Right ventricle myocardium superior (tissue), 1 donor: Measurements from ENCODE around the gene SDSL. TPM values are rescaled to one million over a fixed set of nuclear protein-coding genes. Genes with fewer than 3 reads are reported as not detected.
A peak's percentile ranks its signal among the peaks of the same experiment; 100 is the strongest.

Experiments used
- ATAC-seq: fragments of 200-7000 bp; cut with Tn5 transposase; one replicate; pipeline ENCODE4 v1.9.1; 2020; ENCODE audit warnings: mild to moderate bottlenecking; ENCODE audit not compliant: poor library complexity
- DNase-seq: peaks from one replicate; pipeline ENCODE4 v3.0.0-alpha.2; 2020
- intact Hi-C: fragments of 100-400 bp; cut with DNase I; formaldehyde crosslinking; loops from one replicate; pipeline ENCODE4 v1.11.2; 2022
- total RNA-seq: library from RNA; stranded (reverse); fragmentation: NEBNext Ultra II Directional; extraction: Animal tissue kit (Norgen Biotek cat#: 25700); gene quantifications from one replicate; pipeline ENCODE4 v1.2.1, GENCODE V29; 2021
- donor health status: DM: no; HTN: yes; CAD: no; lungs with severe emphysema.

Gene SDSL
- total RNA-seq, 1 donor from 2014 or later = 6.3 TPM

DNA sequence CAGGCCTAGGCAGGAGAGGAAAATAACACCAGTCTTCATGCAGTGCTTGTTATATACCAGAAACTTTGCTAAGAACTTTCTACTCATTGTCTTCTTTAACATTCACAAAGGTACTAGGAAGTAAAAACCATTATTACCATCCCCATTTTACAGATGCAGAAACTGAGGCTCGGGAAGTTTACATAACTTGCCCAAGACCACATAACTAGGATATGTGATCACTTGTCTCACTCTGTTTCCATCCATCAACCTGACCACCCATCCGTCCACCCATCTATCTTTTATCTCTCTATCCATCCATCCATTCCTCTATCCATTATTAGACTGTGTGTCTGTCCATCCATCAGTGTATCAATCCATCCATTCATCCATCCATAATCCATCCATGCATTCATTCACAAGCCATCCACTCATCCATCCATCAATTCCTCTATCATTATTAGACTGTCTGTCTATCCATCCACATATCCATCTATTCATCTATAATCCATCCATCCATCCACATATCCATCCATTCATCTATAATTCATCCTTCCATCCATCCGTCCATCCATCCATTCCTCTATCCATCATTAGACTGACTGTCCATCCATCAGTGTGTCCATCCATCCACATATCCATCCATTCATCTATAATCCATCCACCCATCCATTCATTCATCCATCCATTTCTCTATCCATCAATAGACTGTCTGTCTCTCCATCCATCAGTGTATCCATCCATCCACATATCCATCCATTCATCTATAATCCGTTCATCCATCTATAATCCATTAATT lies 16.5 kb downstream of the SDSL start:
- ATAC-seq (no peak), DNase-seq (no peak)
- intact Hi-C loops = no loop called here

DNA sequence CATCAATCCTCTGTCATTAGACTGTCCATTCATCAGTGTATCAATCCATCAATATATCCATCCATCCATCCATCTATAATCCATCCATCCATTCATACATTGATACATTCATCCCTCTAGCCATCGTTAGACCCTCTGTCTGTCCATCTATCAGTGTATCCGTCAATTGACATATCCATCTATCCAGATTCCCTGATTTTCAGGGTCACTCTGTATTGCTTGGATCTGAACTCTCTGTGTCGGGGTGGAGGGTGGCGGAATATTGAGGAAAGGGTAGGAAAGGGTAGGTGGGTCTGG lies 17.1 kb downstream of the SDSL start:
- ATAC-seq = no peak
- intact Hi-C loops = no loop called here
- DNase-seq = no peak

DNA sequence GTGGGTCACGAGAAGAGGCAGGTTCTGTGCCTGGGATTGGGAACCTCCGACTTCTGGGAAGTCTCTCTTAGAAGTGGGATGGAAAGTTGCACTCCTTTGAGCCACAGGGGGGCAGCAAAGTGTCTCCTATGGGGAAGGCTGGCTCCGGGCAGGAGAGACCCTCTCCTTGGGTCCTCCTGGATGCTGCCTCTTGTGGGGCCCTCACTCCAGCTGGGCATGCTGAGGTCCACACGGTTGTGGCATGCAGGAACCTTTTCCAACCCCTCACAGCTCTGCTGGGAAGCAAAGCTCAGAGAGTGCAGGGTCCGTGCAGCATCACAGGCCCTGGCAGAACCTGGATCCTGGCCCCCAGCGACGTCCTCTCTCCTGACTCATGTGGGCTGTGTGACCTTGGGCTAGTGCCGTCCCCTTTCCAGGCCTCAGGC lies 17.4 kb downstream of the SDSL start:
- ATAC-seq (peak; percentile 45), DNase-seq (no peak)
- intact Hi-C loops = no loop called here

DNA sequence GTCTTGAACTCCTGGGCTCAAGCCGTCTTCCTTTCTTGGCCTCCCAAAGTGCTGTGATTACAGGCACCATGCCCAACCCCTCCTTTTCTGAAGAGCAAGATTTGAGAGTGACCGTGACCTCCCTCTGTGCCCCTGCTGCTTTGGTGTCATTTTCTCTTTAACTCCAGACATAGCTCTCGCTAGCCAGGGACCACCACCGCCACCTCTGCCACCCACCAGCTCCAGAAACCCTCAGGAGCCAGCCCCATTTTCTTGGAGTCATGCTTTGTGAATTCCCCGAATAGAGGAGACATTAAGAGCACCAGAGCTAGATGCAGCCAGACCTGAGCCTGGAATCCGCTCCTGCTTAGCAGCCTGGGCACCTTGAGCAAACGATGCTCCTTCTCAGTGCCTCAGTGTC lies 18.2 kb downstream of the SDSL start:
- intact Hi-C loops = no loop called here

DNA sequence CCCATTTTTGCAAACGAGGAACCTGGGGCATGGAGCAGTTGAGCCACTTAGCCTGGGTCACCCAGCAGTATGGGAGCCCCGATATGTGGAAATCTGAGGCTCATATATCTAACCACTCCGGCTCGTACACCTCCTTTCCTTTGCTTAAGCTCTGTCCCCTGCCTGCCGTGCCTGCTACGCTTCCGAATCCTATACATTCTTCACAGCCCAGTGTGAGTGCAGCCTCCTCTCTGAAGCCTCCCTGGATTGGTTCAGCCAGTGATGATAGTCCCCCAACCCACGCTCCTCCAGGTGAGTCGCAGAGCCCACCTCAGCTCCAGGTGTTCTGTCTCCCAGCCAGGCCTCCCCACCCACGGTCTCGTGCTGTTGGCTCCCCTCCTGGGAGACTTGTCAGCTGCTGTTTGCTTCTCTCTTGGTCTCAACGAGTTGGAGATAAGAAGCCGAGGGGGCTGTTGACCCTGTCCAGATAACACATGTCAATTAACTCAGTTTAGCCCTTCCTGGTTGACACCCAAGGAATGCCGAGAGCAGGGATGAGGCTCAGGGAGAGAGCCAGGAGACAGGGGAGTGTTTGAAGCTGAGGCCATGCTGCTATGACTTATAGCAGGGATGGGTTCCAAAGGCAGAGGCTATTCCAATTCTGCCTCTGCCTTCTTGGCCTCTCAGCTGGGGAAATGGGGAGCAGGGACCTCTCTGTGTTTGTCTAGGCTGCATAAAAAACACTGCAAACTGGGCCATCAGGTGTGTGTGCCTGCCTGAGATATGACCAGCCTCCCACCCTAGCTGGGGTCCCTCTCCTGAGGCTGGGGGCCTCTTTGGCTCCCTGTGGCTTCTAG lies 19.0 kb downstream of the SDSL start:
- DNase-seq (no peak), ATAC-seq (no peak)
- intact Hi-C loops = no loop called here

More for the DNA sequence above, 18.2 kb downstream of the SDSL start:
- no peak for ATAC-seq
- DNase-seq = no peak

DNA sequence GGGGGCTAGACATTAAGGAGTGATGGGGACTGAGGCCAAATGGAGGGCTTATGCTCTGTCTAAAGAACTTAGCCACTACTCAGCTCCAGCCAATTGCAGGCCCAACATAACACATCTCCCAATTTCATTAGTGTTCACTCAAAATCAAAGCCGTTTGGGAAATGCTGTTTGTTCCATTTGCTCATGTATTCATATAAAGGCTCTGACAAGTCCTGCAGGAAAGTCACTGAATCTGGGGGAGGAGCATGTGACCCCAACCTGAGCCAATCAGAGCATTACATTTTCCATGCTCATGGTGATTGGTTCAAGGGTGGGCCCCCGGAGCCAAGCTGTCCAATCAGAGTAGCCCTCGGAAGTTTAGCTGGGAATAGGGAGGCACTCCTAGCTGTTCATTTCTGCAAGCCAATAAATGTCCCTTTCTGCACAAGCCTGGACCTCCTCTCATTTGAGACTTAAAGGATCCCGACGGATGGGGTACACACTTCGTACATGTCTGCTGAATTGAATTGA lies 20.9 kb downstream of the SDSL start:
- ATAC-seq = no peak
- no peak for DNase-seq
- intact Hi-C loops = no loop called here

DNA sequence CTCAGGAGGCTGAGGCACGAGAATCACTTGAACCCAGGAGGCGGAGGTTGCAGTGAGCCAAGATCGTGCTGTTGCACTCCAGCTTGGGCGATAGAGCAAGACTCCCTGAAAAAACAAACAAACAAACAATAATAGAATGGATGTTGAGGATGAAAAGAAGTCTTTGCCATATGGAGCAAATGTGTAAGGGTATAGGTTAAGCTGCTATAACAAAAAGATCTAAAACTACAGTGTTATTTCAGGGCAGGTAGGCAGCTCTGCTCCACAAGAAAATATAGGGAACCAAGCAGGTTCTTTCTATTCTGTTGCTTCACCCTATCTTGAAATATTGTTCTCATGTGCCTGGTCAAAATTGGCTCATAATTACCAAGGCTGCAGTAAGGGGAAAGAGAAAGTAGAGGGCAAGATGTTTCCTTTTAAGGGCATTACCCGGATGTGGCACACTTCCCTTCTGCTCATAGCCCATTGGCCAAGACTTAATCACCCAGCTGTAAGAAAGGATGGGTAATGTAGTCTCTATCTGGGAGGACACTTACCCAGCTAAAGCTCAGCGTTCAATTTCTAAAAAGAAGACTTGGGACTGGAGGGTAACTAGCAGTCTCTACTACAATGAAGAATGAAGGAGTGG lies 23.5 kb downstream of the SDSL start:
- intact Hi-C loops = no loop called here
- ATAC-seq = no peak
- DNase-seq = no peak

DNA sequence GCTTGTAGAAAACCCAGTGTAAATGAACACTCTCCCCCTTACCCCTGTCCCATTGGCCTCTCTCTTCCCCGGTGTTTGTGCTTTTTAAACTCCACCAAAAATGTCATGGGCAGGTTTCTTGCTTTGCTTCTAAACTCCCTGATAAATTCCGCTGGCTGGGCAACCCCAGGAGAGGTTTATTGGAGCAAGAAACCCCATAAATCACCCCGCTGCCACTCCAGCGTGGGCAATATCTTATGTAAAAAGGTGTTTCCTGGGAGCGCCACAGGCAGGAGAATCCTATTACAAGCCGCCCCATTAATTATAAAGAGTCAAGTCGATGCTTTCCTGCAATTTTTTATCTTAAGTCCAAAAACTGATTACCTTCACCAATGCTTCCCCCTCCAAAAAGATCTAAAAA lies 26.7 kb downstream of the SDSL start:
- no peak for ATAC-seq
- intact Hi-C loops = no loop called here

DNA sequence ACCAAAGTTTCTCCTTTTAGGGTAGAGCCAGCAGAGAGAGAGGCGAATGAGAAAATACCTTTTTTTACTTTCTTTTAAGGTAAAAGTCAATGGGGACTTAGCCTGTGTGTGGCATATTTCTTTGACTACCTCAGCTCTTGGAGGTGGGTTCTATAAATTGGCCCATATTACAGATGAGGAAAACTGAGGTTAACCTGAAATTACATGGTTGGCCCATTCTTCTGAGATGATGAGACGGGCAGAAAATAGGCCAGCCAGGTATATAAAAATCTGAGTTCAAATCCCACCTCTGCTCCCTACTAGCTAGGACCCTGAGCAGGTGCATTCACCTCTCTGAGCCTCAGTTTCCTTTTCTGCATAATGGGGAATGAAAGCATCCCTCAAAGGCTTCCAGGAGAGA lies 27.1 kb downstream of the SDSL start:
- intact Hi-C loops = no loop called here
- ATAC-seq (no peak), DNase-seq (no peak)

More for the DNA sequence above, 26.7 kb downstream of the SDSL start:
- no peak for DNase-seq

DNA sequence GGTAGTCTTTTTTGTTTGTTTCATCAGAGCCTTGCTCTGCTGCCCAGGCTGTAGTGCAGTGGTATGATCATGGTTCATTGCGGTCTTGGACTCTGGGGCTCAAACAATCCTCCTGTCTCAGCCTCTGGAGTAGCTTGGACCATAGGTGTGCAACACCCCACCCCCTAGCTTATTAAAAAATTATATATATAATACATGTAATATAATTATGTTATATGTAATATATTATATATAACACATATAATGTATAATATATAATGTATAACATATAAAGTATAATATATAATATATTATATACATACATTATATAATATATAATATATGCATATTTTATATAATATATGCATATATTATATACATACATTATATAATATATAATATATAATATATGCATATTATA lies 27.7 kb downstream of the SDSL start:
- ATAC-seq (no peak), DNase-seq (no peak)
- intact Hi-C loops = no loop called here

DNA sequence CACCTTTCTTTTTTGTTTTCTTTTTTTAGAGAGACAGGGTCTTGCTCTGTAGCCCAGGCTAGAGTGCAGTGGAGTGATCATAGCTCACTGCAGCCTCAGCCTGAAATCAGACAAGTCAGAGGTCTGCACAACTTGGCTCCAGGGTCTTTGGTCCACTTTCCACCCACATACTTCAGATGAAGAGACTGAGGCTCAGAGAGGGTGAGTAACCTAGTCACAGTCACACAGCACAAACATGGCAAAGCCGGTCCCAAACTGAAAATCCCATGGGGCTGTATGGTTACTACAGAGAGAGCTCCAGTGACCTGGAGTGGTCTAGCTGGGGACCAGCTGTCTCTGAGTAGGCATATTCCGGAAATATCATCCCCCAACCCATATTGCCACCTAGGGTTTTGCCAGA lies 30.3 kb downstream of the SDSL start:
- ATAC-seq = no peak
- DNase-seq = no peak
- intact Hi-C loops = no loop called here

DNA sequence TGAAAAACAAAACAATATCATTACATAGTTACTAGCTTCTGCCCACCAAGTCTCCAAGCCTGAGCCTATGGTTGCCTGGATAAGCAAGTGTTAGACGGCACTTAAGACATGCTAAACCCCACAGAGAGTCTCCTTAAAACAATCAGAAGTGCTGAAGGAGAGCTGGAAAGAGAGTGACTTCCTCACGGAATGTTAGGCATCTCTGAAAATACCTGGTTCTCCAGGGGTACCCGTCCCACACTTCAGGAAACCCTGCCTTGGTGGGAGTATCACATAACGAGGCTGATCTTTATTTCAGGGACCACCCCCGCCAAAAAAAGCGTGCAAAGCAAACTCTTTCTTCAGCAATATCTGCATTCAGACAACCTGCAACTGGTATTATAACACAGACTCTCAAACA lies 31.1 kb downstream of the SDSL start:
- DNase-seq (no peak), ATAC-seq (no peak)
- intact Hi-C loops = no loop called here

DNA sequence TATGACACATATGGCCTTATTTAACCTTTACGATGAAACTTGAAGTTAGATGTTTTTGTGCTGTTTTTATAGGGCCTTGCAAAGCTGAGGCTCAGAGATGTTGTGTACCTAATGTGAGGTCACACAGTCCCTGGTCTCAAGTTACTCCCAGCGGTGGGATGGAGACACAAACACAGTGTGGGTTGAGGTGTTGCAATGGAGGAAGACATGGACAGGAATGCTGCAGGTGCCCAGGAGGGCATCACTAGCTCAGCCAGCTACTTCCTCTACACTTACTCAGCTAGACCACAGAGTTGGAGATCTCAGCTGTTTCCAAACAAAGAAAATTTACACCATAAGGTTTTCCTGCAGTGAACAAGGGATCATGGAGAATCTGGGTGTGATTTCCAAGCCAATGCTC lies 34.0 kb downstream of the SDSL start:
- intact Hi-C loops = no loop called here
- DNase-seq = no peak
- ATAC-seq = no peak

DNA sequence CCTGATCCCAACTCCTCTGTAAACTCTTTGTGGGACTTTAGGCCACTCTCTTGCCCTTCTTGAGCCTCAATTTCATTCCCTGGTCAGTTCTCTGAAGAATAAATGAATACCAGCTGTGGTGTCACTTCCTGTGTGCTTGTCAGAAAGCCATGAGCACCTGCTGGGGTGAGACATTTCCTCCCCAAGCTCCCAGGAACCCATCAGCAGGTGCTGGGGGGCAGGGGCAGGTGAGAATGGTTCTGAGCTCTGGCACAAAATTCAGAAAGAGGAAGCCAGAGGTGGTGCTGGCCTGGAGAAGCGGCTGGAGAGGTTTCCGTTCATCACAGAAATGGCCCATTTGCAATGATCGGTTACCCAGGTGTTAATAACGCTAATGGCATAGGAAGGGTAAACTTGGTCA lies 34.6 kb downstream of the SDSL start:
- intact Hi-C loops = no loop called here
- ATAC-seq (no peak), DNase-seq (no peak)

DNA sequence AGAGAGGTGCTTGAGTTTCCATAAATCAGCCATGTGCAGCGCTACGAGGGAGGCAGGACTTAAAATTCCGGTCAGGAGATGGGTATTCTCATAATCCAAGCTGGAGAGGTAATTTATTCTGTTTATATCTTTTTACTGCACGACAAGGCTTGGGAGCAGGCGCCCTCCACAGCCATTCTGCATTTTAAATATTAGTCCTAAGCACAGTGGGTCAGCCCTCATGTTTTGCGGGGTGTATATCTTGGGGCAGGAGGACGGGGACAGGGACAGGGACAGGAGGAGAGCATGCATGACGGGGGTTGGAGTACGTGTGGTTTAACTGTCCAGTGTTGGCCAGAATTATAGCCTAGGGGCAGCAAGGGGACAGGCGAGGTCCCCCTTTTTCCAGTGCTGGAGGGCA lies 35.0 kb downstream of the SDSL start:
- intact Hi-C loops = no loop called here
- ATAC-seq (no peak), DNase-seq (no peak)

DNA sequence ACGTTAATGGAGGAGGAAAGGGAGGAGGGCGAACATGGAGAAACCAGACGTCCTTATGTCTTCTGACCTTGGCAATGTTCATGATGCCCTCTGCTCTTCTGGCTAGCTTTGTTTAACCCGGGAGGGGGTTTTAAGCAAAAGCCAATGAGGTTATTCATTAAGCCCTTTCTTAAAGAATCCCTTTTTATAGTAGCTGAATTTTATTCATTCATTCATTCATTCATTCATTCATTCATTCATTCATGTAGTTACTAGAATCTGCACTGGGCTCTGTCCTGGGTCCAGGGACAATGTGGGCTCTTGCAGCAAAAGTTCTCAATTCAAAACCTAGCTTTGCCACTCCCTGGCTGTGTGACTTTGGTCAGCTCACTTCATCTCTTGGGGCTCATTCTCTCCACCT lies 35.5 kb downstream of the SDSL start:
- intact Hi-C loops = no loop called here
- DNase-seq (no peak), ATAC-seq (no peak)

DNA sequence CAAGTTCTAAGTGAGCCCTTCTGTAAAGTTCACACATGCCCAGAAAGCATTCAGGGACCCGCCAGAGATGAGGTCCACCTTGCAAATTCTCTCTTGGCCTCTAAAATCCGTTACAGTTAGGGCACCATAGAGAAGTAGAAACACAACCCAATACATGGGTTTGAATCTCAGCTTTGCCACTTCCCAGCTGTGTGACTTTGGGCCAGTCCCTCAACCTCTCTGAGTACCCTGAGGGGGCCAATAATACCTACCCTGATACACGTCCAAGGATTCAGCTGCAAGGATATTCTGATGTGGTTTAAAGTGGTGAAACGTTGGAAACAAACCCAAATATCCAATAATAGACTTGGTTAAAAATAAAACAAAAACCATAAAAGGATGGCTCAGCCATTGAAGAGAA lies 37.8 kb downstream of the SDSL start:
- intact Hi-C loops = no loop called here
- no peak for DNase-seq
- ATAC-seq = no peak

DNA sequence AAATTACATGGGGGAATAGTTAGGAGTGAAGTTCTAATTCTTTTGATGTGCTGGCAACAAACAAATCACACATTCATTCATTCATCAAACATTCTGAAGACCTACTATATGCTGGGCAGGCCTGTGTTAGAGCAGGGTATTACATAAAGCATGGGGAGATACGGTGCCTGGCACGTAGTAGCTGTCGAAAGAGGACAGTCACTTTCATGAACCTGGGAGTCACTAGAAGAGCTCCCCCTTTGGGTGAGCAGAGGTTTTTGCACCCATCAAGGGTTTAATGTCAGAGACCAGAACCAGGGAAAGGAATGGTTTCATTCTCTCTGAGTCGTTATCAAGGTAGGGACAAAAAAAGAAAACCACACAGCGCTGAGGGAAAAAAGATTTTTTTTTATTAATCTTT lies 39.5 kb downstream of the SDSL start:
- intact Hi-C loops = loop anchor here (2.0 kb wide), 1 partner anchor 451 kb away; no protein-coding TSS in a partner anchor
- no peak for DNase-seq
- no peak for ATAC-seq

DNA sequence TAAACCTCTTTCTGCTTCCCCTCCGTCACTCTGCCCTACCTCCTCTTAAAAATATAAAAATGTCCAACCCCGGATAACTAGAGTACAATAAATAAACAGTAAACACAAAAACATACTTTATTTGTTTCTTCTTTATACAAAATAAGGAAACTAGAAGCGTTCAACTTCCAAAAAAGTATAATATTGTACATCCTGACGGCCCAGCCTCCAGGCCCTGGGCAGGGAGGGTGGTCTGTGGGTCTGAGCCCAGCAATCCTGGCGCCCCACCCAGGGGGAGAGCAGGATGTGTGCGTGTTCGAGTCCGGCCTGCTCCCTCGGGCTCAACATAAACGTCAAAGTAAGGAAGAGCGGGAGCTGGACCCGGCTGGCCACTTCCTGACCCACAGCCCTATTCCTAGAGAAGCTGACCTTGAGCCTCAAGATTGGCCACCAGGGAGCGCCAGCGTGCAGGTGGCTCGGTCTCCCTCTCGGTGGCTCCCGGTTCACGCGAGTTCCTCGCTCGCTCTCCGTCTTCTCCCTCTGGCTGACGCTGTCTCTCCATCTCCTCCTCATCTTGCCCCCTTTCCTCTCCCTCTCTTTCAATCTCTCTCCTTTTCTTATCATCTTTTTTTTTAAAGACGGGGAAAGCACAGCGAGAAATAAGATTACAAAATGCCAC lies 40.1 kb downstream of the SDSL start:
- intact Hi-C loops = loop anchor here (2.0 kb wide), 1 partner anchor 451 kb away; no protein-coding TSS in a partner anchor
- peak; percentile 90 for DNase-seq
- peak; percentile 95 for ATAC-seq
